ENCODE measurements around the gene MAP1B.

MAP1B gene

GRCh38 chr5:72151646-72152045, 44.4 kb downstream of the MAP1B start:
- Mint-ChIP-seq H3K27ac (no peak overlapping the region), H3K9me3 (no peaks in the 10 kb centered on the region), H3K36me3 (no peaks in the 10 kb centered on the region), H3K27me3 (peaks cover 3% of the 10 kb centered on the region), H3K4me1 (no peaks in the 10 kb centered on the region), H3K4me3 (no peak overlapping the region)
- ATAC-seq (ENCODE audit: low read depth) = no peak
- no peak for DNase-seq (ENCODE audit: low spot score in 2 of 2)

GRCh38 chr5:72152545-72152944, 45.3 kb downstream of the MAP1B start:
- H3K4me1 Mint-ChIP-seq = no peaks in the 10 kb centered on the region
- H3K4me3 Mint-ChIP-seq = no peak overlapping the region
- no peaks in the 10 kb centered on the region for H3K36me3 Mint-ChIP-seq
- no peak for DNase-seq (ENCODE audit: low spot score in 2 of 2)
- no peak overlapping the region for H3K27ac Mint-ChIP-seq
- ATAC-seq (ENCODE audit: low read depth) = no peak
- H3K9me3 Mint-ChIP-seq = no peaks in the 10 kb centered on the region
- H3K27me3 Mint-ChIP-seq = peaks cover 3% of the 10 kb centered on the region

GRCh38 chr5:72153551-72153950, 46.3 kb downstream of the MAP1B start:
- H3K36me3 Mint-ChIP-seq = no peaks in the 10 kb centered on the region
- DNase-seq (ENCODE audit: low spot score in 2 of 2) = no peak
- no peak overlapping the region for H3K4me3 Mint-ChIP-seq
- H3K9me3 Mint-ChIP-seq = no peaks in the 10 kb centered on the region
- H3K27ac Mint-ChIP-seq = no peak overlapping the region
- ATAC-seq (ENCODE audit: low read depth) = no peak
- peaks cover 3% of the 10 kb centered on the region for H3K27me3 Mint-ChIP-seq
- H3K4me1 Mint-ChIP-seq = no peaks in the 10 kb centered on the region

GRCh38 chr5:72154076-72154756, 46.9 kb downstream of the MAP1B start:
- Mint-ChIP-seq H3K36me3 (no peaks in the 10 kb centered on the region), H3K27me3 (peaks cover 3% of the 10 kb centered on the region), H3K27ac (no peak overlapping the region), H3K4me1 (no peaks in the 10 kb centered on the region), H3K9me3 (no peaks in the 10 kb centered on the region), H3K4me3 (no peak overlapping the region)
- no peak for DNase-seq (ENCODE audit: low spot score in 2 of 2)
- no peak for ATAC-seq (ENCODE audit: low read depth)

DNA sequence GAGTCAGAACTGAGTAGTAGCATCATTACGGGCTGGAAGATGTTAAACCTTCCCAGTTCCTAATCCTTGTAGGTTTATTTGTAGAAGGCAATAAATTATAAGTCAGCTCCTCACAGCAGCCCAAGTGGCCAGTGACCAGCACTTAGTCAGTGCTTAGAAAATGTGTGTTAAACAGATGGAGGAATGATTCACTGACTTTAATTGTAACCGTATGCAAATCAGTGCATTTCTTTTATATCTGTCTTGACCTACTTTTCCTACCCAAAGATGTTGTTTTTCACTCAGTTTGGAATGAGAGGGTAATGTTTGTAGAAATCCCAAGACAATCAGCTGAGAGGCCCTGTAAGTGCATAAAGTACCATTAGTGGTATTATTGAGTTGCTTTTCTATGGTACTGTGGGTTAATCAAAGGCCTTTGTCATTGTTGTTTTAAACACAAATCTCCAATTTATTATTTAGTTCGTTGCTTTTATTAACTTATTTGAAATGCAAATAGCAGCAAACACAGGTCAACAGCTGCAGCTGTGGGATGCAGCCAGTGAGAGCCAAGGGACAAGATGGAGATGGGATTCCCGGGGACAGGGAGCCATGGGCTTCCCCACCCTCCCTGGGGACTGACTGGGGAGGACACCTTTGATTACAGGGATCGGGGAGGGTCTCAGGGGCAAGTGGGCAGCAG, 49.8 kb downstream of the MAP1B start:
- no peak for ATAC-seq (ENCODE audit: low read depth)
- H3K27me3 Mint-ChIP-seq = peaks cover 2% of the 10 kb centered on the region
- no peak overlapping the region for H3K4me3 Mint-ChIP-seq
- no peak for DNase-seq (ENCODE audit: low spot score in 2 of 2)
- H3K36me3 Mint-ChIP-seq = no peaks in the 10 kb centered on the region
- H3K27ac Mint-ChIP-seq = no peak overlapping the region
- no peaks in the 10 kb centered on the region for H3K9me3 Mint-ChIP-seq
- H3K4me1 Mint-ChIP-seq = no peaks in the 10 kb centered on the region

DNA sequence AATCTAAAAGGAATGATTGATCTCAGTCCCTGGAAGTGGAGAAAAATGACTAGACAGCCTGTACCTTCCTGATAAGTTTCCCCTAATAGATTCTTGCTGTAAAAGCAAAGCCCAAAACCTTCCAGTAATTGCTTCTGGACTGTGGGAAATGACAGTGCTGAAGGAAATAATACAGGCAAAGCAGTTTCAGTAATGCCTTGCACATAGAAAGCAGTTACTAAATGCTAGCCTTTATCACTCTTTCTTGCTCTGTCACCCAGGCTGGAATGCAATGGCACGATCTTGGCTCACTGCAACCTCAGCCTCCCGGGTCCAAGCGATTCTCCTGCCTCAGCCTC, 50.3 kb downstream of the MAP1B start:
- Mint-ChIP-seq H3K4me3 (no peak overlapping the region), H3K9me3 (no peaks in the 10 kb centered on the region), H3K27me3 (peaks cover 2% of the 10 kb centered on the region), H3K27ac (no peak overlapping the region), H3K36me3 (no peaks in the 10 kb centered on the region), H3K4me1 (no peaks in the 10 kb centered on the region)
- no peak for DNase-seq (ENCODE audit: low spot score in 2 of 2)
- ATAC-seq (ENCODE audit: low read depth) = no peak

GRCh38 chr5:72159501-72159911, 52.2 kb downstream of the MAP1B start:
- H3K4me3 Mint-ChIP-seq = no peak overlapping the region
- no peaks in the 10 kb centered on the region for H3K36me3 Mint-ChIP-seq
- no peaks in the 10 kb centered on the region for H3K9me3 Mint-ChIP-seq
- H3K4me1 Mint-ChIP-seq = no peaks in the 10 kb centered on the region
- peaks cover 5% of the 10 kb centered on the region for H3K27me3 Mint-ChIP-seq
- no peak overlapping the region for H3K27ac Mint-ChIP-seq
- ATAC-seq (ENCODE audit: low read depth) = no peak
- no peak for DNase-seq (ENCODE audit: low spot score in 2 of 2)

DNA sequence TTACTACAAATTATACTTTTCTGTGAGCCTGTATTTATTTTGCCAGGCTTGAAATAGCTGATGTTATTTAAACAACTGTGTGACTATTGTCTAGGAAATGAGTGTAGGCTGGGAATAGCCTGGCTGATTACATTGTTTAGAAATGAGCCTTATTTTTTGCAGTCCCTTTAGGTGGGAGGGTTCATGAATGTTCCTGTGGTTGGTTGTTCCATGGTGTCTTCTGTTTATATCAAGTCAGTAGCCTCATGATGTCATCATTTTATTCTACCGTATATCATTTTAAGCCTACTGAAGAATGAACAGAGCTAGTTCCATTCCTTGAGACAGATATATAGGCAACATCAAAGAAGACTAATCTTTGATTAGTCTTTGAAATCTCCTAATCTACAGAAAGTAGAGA, 53.1 kb downstream of the MAP1B start:
- Mint-ChIP-seq H3K27me3 (peaks cover 8% of the 10 kb centered on the region), H3K36me3 (no peaks in the 10 kb centered on the region), H3K4me3 (no peak overlapping the region), H3K27ac (no peak overlapping the region), H3K4me1 (no peaks in the 10 kb centered on the region), H3K9me3 (no peaks in the 10 kb centered on the region)
- no peak for ATAC-seq (ENCODE audit: low read depth)
- DNase-seq (ENCODE audit: low spot score in 2 of 2) = no peak

DNA sequence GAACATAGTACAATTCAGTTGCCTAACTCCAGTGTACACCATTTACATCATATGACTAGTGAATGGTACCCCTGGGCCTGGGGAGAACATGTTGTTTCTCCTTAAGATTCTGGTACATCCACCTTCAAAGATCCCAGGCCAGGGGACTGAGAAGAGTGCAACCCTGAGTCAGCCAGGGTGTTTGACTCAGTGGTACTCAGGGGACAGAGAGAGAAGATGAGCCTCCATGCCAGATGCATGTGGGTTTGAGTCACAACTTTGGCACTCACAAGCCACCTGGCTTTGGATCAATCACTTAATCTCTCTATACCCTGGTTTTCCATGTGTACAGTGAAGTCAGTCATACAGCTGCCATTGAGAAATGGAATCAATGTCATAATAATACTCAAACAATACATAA, 53.7 kb downstream of the MAP1B start:
- H3K4me3 Mint-ChIP-seq = no peak overlapping the region
- DNase-seq (ENCODE audit: low spot score in 2 of 2) (no peak), ATAC-seq (ENCODE audit: low read depth) (no peak)
- H3K4me1 Mint-ChIP-seq = no peaks in the 10 kb centered on the region
- H3K27me3 Mint-ChIP-seq = peaks cover 8% of the 10 kb centered on the region
- H3K36me3 Mint-ChIP-seq = no peaks in the 10 kb centered on the region
- H3K27ac Mint-ChIP-seq = no peak overlapping the region
- no peaks in the 10 kb centered on the region for H3K9me3 Mint-ChIP-seq

GRCh38 chr5:72161951-72162350, 54.7 kb downstream of the MAP1B start:
- Mint-ChIP-seq H3K27ac (no peak overlapping the region), H3K9me3 (no peaks in the 10 kb centered on the region), H3K36me3 (no peaks in the 10 kb centered on the region), H3K4me1 (no peaks in the 10 kb centered on the region), H3K27me3 (peaks cover 8% of the 10 kb centered on the region), H3K4me3 (no peak overlapping the region)
- ATAC-seq (ENCODE audit: low read depth) = no peak
- no peak for DNase-seq (ENCODE audit: low spot score in 2 of 2)

DNA sequence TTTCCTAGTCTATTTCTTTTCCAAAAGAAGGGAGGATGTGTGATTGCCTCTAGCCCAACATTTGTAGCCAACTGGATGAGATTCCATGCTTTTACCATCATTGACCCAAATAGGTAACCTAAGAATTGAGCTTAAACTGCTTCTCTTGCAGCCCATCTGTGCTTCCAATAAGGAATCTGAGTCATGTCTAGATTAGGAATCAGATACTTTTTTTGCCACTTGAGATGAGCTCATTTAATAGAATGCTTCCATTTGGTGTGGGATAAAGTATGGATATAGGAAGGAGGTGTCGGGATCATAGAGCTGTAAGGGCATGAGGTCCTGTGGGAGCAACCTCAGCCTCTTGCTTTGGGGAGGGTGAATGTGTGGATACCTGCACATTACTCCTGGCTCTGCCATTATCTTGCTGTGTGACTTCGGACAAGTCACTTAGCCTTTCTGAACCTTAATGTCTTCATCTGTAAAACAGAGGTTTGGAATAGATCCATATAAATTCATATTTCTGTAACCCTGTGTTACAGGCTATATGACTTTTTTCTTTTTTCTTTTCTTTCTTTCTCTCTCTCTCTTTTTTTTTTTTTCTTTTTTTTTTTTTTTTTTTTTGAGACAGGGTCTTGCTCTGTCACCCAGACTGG, 56.2 kb downstream of the MAP1B start:
- no peaks in the 10 kb centered on the region for H3K9me3 Mint-ChIP-seq
- peaks cover 8% of the 10 kb centered on the region for H3K27me3 Mint-ChIP-seq
- DNase-seq (ENCODE audit: low spot score in 2 of 2) (no peak), ATAC-seq (ENCODE audit: low read depth) (no peak)
- H3K27ac Mint-ChIP-seq = no peak overlapping the region
- no peaks in the 10 kb centered on the region for H3K4me1 Mint-ChIP-seq
- no peak overlapping the region for H3K4me3 Mint-ChIP-seq
- H3K36me3 Mint-ChIP-seq = no peaks in the 10 kb centered on the region

- H3K9me3 Mint-ChIP-seq = no peaks in the 10 kb centered on the region
- H3K4me3 Mint-ChIP-seq = no peak overlapping the region
- no peak overlapping the region for H3K27ac Mint-ChIP-seq
- peaks cover 10% of the 10 kb centered on the region for H3K27me3 Mint-ChIP-seq
- DNase-seq (ENCODE audit: low spot score in 2 of 2) = no peak
- no peaks in the 10 kb centered on the region for H3K4me1 Mint-ChIP-seq
- ATAC-seq (ENCODE audit: low read depth) = no peak
- H3K36me3 Mint-ChIP-seq = no peaks in the 10 kb centered on the region
Observed at GRCh38 chr5:72166070-72166979, 59.0 kb downstream of the MAP1B start.

DNA sequence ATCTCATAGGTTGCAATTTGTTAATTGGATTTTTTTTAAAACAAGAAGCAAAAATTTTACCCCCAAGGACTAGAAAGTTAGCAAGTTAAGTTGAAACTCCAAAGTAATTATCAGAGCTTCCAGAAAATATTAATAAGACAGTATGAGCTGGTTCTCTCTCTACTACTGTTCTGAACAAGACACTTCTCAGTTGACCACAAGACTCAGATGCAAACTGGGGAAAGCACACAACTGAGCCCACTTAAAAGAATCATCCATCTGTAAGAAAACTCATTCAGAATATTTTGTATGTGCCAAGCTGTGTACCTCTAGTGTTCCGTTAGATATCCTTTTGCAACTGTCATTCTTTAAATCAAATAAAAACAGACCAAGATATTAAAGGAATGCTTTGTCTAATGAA, 60.0 kb downstream of the MAP1B start:
- no peak for ATAC-seq (ENCODE audit: low read depth)
- no peaks in the 10 kb centered on the region for H3K4me1 Mint-ChIP-seq
- no peak overlapping the region for H3K27ac Mint-ChIP-seq
- H3K4me3 Mint-ChIP-seq = no peak overlapping the region
- no peaks in the 10 kb centered on the region for H3K36me3 Mint-ChIP-seq
- no peak for DNase-seq (ENCODE audit: low spot score in 2 of 2)
- no peaks in the 10 kb centered on the region for H3K9me3 Mint-ChIP-seq
- H3K27me3 Mint-ChIP-seq = peaks cover 9% of the 10 kb centered on the region

DNA sequence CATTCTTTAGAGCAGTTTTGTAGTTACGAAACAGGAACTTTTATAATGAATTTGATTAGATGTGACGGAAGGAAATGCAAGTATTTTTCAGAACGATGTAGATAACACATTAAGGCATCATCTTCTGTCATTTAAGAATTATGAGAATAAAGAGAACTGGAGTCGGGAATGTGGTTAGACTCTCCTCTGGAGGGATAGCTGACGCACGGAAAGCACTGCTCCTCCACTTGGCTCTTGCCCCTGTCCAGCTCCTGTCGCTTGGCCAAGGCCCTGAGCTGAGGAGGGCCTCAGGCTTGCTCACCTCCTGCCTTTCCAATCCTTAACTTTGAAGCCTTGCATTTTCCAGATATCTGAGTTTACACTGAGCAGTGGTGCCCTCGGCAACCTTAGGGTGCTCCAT, 60.5 kb downstream of the MAP1B start:
- Mint-ChIP-seq H3K4me3 (no peak overlapping the region), H3K27ac (no peak overlapping the region), H3K4me1 (no peaks in the 10 kb centered on the region), H3K36me3 (no peaks in the 10 kb centered on the region), H3K9me3 (no peaks in the 10 kb centered on the region), H3K27me3 (peaks cover 9% of the 10 kb centered on the region)
- DNase-seq (ENCODE audit: low spot score in 2 of 2) (no peak), ATAC-seq (ENCODE audit: low read depth) (no peak)

Measured in memory B cell (primary cell).